Right ventricle myocardium superior (tissue), 1 donor: ENCODE results near the gene GRM8. TPM values are rescaled to one million over a fixed set of nuclear protein-coding genes. Genes with fewer than 3 reads are reported as not detected.

Experiments
- ATAC-seq: fragments of 200-7000 bp; cut with Tn5 transposase; one replicate; pipeline ENCODE4 v1.9.1; 2020; ENCODE audit warnings: mild to moderate bottlenecking; ENCODE audit not compliant: poor library complexity
- DNase-seq: peaks from one replicate; pipeline ENCODE4 v3.0.0-alpha.2; 2020
- intact Hi-C: fragments of 100-400 bp; cut with DNase I; formaldehyde crosslinking; loops from one replicate; pipeline ENCODE4 v1.11.2; 2022
- total RNA-seq: library from RNA; stranded (reverse); fragmentation: NEBNext Ultra II Directional; extraction: Animal tissue kit (Norgen Biotek cat#: 25700); gene quantifications from one replicate; pipeline ENCODE4 v1.2.1, GENCODE V29; 2021
- donor health status: DM: no; HTN: yes; CAD: no; lungs with severe emphysema.

GRM8 gene
- total RNA-seq, 1 donor from 2014 or later: not detected

GRCh38 chr7:127245002-127245401 lies 7.7 kb downstream of the GRM8 start:
- intact Hi-C loops: no loop called here
- ATAC-seq (no peak), DNase-seq (no peak)

GRCh38 chr7:127239814-127240213 lies 12.9 kb downstream of the GRM8 start:
- no peak for ATAC-seq
- intact Hi-C loops: no loop called here
- DNase-seq: no peak

DNA sequence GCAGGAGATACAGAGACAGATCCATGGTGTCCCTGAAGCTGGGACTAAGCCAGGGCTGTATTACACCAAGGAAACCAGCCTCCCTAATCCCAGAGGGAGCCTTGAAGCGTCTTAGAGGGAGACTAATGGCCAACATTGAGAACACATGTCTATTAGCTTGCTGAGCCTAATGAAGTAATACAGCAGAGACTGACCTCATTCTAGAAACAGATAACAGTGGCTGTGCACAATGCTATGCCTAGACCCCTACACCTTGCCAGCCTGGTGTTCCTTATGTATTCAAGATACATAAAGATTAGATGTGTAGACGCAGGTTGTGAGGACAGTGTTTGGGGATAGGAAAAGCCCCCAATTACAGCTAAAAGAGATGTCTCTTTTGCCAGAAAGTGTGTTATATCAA lies 19.1 kb downstream of the GRM8 start:
- ATAC-seq: no peak
- DNase-seq: no peak
- intact Hi-C loops: no loop called here

GRCh38 chr7:127231415-127231814 lies 21.3 kb downstream of the GRM8 start:
- ATAC-seq: no peak
- intact Hi-C loops: no loop called here
- no peak for DNase-seq

DNA sequence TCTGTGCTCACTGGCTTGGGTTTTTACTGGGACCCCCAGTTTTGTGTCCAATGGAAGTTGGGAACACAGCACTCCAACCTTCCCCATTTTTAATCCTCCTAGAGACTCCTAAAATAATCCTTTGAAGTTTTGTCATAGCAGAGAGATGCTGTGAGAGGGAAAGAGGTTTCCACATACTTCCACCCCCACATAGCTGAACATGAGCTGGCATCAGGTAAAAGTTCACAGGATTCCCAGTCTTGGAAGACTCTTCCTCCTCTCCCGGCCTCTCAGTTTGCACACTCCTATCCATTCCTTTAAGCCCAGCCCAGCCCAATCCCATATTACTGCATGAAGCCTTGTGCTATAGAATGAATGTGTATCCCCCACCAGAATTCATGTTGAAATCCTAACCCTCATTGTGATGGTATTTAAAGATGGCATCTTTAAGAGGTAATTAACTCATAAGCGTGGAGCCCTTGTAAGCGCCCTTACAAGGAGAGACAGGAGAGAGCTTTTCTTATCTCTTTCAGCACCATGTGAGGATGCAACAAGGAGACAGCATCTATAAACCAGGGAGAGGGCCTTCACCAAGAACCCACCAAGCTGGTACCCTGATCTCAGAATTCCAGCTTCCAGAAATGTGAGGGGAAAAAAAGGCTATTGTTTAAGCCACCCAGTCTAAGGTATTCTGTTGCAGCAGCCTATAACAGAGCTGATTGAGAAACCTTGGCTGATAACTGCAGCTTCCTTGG lies 22.4 kb downstream of the GRM8 start:
- intact Hi-C loops: no loop called here
- ATAC-seq (no peak), DNase-seq (no peak)

GRCh38 chr7:127226685-127227374 lies 25.9 kb downstream of the GRM8 start:
- DNase-seq (no peak), ATAC-seq (no peak)
- intact Hi-C loops: no loop called here

- intact Hi-C loops: no loop called here
- ATAC-seq: no peak
- DNase-seq: no peak
Measured at GRCh38 chr7:127221731-127222130, 31.0 kb downstream of the GRM8 start.

- intact Hi-C loops: no loop called here
- ATAC-seq: no peak
- DNase-seq: no peak
Measured at GRCh38 chr7:127214956-127215718, 37.6 kb downstream of the GRM8 start.

- ATAC-seq (no peak), DNase-seq (no peak)
Measured at GRCh38 chr7:127209886-127210285, 42.9 kb downstream of the GRM8 start.

DNA sequence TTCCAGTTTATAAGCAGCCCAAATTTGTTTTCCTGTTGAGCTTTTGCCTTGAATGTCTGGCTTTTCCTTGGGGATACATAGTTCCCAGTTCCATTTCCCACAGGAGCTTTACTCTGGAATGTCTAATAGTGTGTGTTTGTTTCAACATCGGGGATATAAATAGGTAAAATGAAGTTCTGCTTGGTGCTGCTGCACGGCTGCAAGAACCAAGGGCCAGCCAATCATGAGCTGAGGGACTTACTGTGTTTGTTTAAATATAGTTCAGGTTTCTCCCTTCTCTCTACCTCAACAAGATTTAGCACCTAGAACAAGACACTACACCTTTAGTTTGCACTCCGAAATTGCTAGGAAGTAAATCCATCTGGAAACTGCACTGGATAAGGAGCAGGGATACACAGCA lies 43.9 kb downstream of the GRM8 start:
- DNase-seq (no peak), ATAC-seq (peak; percentile 15)
- intact Hi-C loops: no loop called here

More at GRCh38 chr7:127209886-127210285, 42.9 kb downstream of the GRM8 start:
- intact Hi-C loops: no loop called here

DNA sequence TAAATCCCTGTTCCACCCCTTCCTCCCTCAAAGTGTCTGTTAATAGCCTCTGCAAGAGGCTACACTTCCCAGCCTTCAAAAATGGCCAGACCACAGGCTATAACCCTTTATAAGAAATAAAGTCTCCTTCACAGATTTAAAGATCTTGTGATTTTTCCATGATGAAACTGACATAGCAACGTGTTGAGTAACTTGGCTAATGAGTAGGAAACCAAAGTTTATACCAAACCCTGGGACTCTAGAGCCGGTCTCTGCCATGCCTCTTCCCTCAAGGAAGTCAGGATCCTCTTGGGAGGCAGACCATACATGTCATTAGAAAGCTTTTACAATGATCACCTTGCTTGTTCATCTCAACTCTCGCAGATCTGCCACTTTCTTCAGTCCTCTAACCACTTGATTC lies 44.4 kb downstream of the GRM8 start:
- ATAC-seq (no peak), DNase-seq (no peak)
- intact Hi-C loops: no loop called here

DNA sequence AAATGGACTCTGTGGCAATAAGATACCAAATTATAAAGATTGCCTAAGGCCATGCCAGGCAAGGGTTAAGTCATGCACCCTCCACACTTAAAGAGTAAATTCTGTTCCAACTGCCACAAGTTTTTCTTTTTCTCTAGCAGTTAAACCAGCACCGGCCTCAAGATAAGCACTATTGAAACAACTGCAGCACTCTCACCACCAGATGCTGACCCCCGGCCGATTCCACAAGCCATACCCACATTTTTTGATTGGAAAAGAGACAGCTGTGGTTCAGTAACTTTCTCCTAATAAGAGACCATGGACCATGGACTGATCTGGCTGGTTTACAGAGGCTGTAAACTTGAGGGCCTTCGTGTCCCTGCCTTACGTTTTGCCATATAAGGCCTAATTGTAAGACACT lies 44.9 kb downstream of the GRM8 start:
- ATAC-seq: no peak
- no peak for DNase-seq
- intact Hi-C loops: no loop called here

DNA sequence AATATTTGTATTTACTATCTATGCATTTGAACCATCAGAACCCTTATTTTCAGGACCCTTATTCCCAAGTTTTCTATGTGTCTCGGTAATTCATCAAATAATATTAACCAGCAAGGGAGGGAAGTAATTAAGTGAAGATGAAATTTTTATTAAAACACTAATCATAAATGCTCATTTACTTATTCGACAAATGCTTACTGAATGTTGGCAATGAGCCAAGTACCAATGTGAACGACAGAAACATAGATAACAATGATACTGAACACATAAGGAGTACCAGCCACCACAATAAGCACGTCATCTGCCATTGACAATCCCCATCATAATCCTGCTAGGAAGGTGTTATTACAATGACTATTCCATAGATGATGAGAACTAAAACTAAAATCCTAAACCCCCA lies 45.5 kb downstream of the GRM8 start:
- no peak for ATAC-seq
- intact Hi-C loops: no loop called here
- DNase-seq: no peak

DNA sequence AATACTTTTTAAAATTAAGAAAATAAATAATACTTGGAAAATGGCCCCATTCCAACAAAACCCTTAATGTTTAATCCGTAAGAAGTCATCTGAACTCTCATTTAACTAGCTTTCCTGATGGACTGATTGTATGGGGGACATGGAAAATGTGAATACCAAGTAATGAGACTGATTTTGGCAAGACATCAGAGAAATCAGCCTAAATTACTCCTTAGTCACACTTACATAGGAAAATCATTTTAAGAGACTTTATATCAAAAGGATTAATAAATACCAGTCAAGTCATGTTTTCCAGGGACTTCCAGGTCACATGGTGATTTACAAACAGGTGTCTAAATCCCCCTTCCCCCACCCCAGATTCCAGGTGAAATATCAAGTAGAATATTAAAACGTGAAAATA lies 58.2 kb downstream of the GRM8 start:
- ATAC-seq: no peak
- no peak for DNase-seq
- intact Hi-C loops: no loop called here

GRCh38 chr7:127189886-127190285 lies 62.9 kb downstream of the GRM8 start:
- ATAC-seq (peak; percentile 79), DNase-seq (no peak)
- intact Hi-C loops: no loop called here

GRCh38 chr7:127189074-127189473 lies 63.7 kb downstream of the GRM8 start:
- intact Hi-C loops: no loop called here
- ATAC-seq: no peak
- no peak for DNase-seq

- intact Hi-C loops: no loop called here
- ATAC-seq (no peak), DNase-seq (no peak)
Measured at GRCh38 chr7:127187740-127188139, 65.0 kb downstream of the GRM8 start.

- intact Hi-C loops: no loop called here
- DNase-seq: no peak
- ATAC-seq: no peak
Measured at GRCh38 chr7:127186686-127187085, 66.1 kb downstream of the GRM8 start.

DNA sequence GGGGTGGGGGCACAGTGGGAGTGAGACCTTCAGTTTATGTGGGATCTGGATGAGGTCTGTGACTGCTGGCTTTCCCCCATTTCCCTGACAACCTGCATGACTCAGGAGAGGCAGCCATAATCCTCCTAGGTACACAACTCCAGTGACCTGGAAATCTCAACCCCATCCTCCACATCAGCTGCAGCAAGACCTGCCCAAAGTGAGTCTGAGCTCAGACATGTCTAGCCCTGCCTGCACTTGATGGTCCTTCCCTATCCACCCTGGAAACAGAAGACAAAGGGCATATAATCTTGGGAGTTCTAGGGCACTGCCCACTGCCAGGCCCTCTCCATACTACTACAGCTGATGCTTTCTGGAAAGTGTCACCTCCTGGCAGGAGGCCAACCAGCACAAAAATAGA lies 75.6 kb downstream of the GRM8 start:
- no peak for DNase-seq
- ATAC-seq: no peak
- intact Hi-C loops: no loop called here

GRCh38 chr7:127162366-127162765 lies 90.4 kb downstream of the GRM8 start:
- intact Hi-C loops: no loop called here
- DNase-seq: no peak
- no peak for ATAC-seq
